ENCODE measurements around the gene CASP5.

The CASP5 gene

DNA sequence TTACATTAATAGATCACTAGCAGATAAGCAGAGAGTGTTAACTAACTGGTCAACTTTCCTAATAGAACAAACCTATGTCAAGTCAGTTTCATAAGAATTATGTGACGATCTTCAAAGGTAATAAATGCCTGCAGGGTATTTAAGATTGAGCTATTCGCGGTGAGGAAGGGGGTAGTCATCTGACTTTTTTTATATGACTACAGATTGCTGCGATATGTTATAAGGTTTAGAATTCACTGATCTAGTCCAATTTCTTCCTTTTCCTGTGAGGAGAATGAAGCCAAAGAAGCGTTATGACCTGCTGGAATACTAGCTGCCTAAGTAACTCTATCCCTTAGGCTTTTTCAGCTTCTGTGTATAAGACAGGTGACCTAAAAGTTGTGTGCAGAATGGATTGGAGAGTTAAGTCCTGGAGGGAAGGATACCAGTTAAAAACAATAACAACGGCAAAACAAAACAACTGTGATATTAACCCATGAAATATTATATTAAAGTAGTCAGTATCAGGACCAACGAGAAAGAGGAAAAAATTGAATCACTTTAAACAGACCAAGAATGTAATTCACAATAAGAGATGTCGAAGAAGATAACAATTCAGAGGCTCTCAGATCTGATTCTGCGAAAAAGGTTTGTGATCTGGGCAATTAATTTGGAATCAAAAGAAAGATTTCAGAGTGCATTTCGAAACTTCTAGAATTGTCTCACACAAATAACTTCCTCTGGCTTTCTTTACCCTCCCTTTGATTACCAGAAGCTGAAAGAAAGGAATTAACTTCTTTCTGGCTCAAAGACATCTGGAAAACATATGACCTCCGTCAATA lies 55.2 kb downstream of the CASP5 start:
- no peak for DNase-seq

DNA sequence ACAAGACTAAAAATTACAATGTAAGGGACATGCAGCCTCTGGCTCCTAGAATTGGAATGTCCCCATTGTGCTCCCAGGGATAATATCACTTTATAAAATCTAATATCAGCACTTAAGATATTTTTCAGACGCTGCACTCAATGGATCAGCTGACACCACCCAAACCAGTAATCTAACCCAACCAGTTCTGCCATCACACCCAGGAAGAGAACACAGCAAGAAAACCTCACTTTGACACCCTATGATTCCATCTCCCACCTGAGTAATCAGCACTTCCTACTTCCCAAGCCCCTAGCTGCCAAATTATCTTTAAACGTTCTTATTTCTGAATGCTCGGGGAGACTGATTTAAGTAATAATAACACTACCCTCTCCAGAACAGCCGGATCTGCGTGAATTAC lies 57.2 kb downstream of the CASP5 start:
- no peak for DNase-seq

DNA sequence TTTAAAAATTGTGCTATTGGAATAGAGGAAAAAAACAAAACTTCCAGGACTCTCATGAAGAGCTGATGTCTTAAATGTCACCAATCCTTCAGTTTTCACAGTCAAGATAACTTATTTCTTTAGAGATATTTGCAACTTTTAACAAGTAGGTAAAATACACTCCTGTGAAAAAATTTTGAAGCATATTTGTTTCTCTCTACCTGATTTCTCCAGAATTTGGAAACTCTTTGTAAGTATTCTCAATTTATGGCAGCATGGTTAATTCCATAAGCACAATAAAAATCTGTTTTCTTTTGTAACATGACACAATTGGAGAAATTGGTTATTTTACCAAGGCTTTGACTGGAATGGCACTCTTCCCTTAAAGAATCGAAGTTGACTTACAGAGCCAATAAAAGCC lies 58.7 kb downstream of the CASP5 start:
- DNase-seq, result no peak

DNA sequence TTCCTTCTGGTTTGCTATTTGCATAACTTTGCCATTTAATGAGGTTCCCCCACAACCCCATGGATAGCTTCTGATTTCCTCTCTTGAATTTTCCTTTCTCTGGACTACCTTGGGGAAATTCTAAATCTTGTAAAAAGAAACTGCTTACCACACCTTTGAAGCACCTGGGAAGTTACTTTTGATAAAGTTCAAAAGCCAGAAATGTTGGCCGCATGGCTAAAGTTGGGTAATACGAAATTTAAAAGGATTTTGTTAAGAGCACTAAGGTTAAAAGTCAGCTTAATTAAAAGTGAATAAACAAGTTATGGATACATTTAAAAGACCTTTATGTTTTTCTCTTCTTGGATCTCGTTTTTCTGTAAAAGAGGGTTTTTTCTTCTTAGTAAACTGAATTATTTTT lies 60.1 kb downstream of the CASP5 start:
- no peak for DNase-seq

DNA sequence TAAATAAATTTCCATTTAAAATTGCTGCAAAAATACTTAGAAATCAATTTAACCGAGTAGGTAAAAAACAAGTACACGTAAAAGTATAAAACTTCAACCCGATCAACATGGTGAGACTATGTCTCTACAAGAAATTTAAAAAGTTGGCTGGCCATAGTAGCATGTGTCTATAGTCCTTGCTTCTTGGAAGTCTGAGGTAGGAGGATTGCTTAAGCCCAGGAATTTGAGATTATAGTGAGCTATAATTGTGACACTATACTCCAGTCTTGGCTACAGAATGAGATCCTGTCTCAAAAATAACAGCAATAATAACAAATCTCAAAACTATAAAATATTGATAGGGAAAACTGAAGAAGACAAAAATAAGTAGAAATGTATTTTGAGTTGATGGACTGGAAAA lies 65.7 kb downstream of the CASP5 start:
- no peak for DNase-seq

DNA sequence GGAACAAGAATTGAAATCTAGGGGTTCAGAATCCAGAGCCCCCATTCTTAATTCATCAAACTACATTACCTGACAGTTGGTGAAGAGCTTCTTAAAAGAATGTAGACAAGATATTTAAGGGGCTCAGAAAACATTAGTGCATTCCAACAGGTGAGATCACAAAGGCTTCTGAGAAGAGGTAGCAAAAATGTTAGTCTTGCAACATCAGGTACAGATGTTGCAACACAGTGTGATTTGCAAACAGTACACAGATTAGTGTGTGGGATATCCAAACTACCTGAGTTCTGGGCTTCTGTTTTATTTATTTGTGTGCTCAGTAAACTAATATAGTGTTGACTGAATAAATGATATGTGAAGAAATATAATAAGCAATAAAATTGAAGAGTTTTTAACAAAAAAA lies 66.4 kb downstream of the CASP5 start:
- DNase-seq, result no peak

DNA sequence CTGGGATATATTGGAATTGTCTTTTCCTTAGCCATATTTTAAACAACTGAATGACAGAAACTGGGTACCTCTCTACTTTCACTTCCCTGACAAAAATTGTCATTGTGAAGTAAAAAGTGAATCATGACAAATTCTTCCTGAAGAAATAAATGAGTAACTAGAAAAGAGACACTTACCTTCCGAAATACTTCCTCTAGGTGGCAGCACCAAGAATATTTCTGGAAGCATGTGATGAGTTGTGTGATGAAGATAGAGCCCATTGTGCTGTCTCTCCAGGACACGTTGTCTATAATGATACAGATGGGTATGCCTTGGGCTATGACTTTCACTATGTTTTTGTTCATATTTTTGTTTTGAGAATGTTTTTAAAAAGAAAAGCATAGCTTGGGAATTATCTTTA lies 76.1 kb downstream of the CASP5 start:
- no peak for DNase-seq

All from right kidney (tissue), 1 donor.